HCT116 (cell line): ENCODE data around the gene ZNF605. TPM values are rescaled to one million over a fixed set of nuclear protein-coding genes. Genes with fewer than 3 reads are reported as not detected.

Experiments used
- ATAC-seq: fragments of 200-7000 bp; cut with Tn5 transposase; 2 replicates; pipeline ENCODE4 v1.9.1; 2020; ENCODE audit warnings: mild to moderate bottlenecking, moderate library complexity
- BruUV-seq: library from RNA; stranded (reverse); fragments of 400-500 nt; replicated peaks from 2 replicates; lab custom pipeline; 2021; lab: Mats Ljungman, UMichigan
- CTCF ChIA-PET: fragments of 300-600 bp; sonication (Branson Sonifier 250); formaldehyde crosslinking; loops from one replicate; lab custom pipeline; 2021; ENCODE audit warnings: antibody characterized with exemption; lab: Charles Lee
- POLR2A ChIA-PET: fragments of 300-600, 350-600 bp; sonication (Branson Sonifier 250); formaldehyde crosslinking; loops from one replicate; lab custom pipeline; 2021; ENCODE audit warnings: antibody characterized with exemption; lab: Charles Lee
- RAD21 ChIA-PET, 2 experiments: fragments of 300-600 bp; sonication (Branson Sonifier 250); formaldehyde crosslinking; loops; one replicate each; lab custom pipeline; 2023; ENCODE audit warnings: low total read pairs in 2 of 2; ENCODE audit not compliant: uncharacterized antibody in 2 of 2, unreplicated experiment in 2 of 2, low non-redundant PET in 1 of 2; lab: Charles Lee
- DNase-seq: peaks from one replicate; pipeline ENCODE4 v3.0.0-alpha.2; 2010; ENCODE audit warnings: low read depth, low spot score
- H2AFZ ChIP-seq: fragments of 200-600 bp; shearing (Covaris generic), sonication (generic); 2 replicates; pipeline ENCODE4 v1.6.1; 2017; ENCODE audit warnings: low read depth, mixed run types, mixed read lengths, antibody characterized with exemption, low read length; ENCODE audit not compliant: poor library complexity, severe bottlenecking
- H3K27ac ChIP-seq: 2 replicates; pipeline ENCODE4 v1.5.1; 2012; ENCODE audit warnings: low read depth, low read length
- H3K27me3 ChIP-seq: fragments of 200-600 bp; sonication (generic); 2 replicates; pipeline ENCODE4 v1.6.1; 2016; ENCODE audit warnings: mixed run types, low read length, mixed read lengths; ENCODE audit not compliant: insufficient read depth
- H3K36me3 ChIP-seq, 2 experiments: fragments of 200-500 bp in 1 of 2; fragments of 200-600 bp in 1 of 2; sonication (Bioruptor generic) in 1 of 2; sonication (generic) in 1 of 2; 2 replicates each; pipeline versions ENCODE4 v1.5.1 to v1.6.1; 2014 to 2016; ENCODE audit warnings: low read length in 2 of 2, inconsistent platforms in 1 of 2, mixed read lengths in 1 of 2, mixed run types in 1 of 2; ENCODE audit not compliant: insufficient read depth in 2 of 2, control insufficient read depth in 1 of 2
- H3K4me1 ChIP-seq, 2 experiments: fragments of 200-600 bp in 1 of 2; sonication (generic) in 1 of 2; 2 replicates each; pipeline versions ENCODE4 v1.5.1 to v1.6.1; 2012 to 2017; ENCODE audit warnings: low read length in 2 of 2, inconsistent platforms in 1 of 2, mild to moderate bottlenecking in 1 of 2, mixed read lengths in 1 of 2, mixed run types in 1 of 2, moderate library complexity in 1 of 2; ENCODE audit not compliant: insufficient read depth in 2 of 2, control insufficient read depth in 1 of 2
- H3K4me2 ChIP-seq: fragments of 200-600 bp; sonication (generic); 2 replicates; pipeline ENCODE4 v1.6.1; 2017; ENCODE audit warnings: mixed run types, low read length, mixed read lengths
- H3K4me3 ChIP-seq, 2 experiments: fragments of 200-600 bp in 1 of 2; sonication (generic) in 1 of 2; replicated peaks in 1 of 2; 2 replicates each; pipeline ENCODE4 v1.5.1; 2011 to 2016; ENCODE audit warnings: low read length in 2 of 2, control low read depth in 1 of 2, low read depth in 1 of 2, mild to moderate bottlenecking in 1 of 2, mixed read lengths in 1 of 2, mixed run types in 1 of 2
- H3K79me2 ChIP-seq: fragments of 200-600 bp; sonication (generic); 2 replicates; pipeline ENCODE4 v1.6.1; 2017; ENCODE audit warnings: mild to moderate bottlenecking, mixed run types, low read length, moderate library complexity, mixed read lengths; ENCODE audit not compliant: insufficient read depth
- H3K9ac ChIP-seq: fragments of 200-600 bp; sonication (generic); 2 replicates; pipeline ENCODE4 v1.6.1; 2016; ENCODE audit warnings: low read length, mixed read lengths
- H3K9me2 ChIP-seq: fragments of 200-600 bp; sonication (generic), shearing (Covaris generic); 2 replicates; pipeline ENCODE4 v1.6.1; 2017; ENCODE audit warnings: mixed run types, mild to moderate bottlenecking, moderate library complexity; ENCODE audit not compliant: insufficient read depth
- H3K9me3 ChIP-seq, 2 experiments: fragments of 200-500 bp in 1 of 2; fragments of 200-600 bp in 1 of 2; sonication (Bioruptor generic) in 1 of 2; sonication (generic) in 1 of 2; 2 replicates each; pipeline ENCODE4 v1.6.1; 2014 to 2017; ENCODE audit warnings: low read length in 2 of 2, mixed read lengths in 2 of 2, inconsistent platforms in 1 of 2, low read depth in 1 of 2, mild to moderate bottlenecking in 1 of 2, mixed run types in 1 of 2, moderate library complexity in 1 of 2; ENCODE audit not compliant: control insufficient read depth in 1 of 2, insufficient read depth in 1 of 2
- H4K20me1 ChIP-seq: fragments of 200-600 bp; sonication (generic), shearing (Covaris generic); 2 replicates; pipeline ENCODE4 v1.6.1; 2017; ENCODE audit warnings: mixed run types, mild to moderate bottlenecking, moderate library complexity; ENCODE audit not compliant: insufficient read depth
- ATF3 ChIP-seq: IDR thresholded peaks from 2 replicates; pipeline ENCODE4 v1.6.1; 2012
- CBX3 ChIP-seq: IDR thresholded peaks from 2 replicates; pipeline ENCODE4 v1.6.1; 2012; ENCODE audit warnings: low read depth
- CEBPB ChIP-seq: IDR thresholded peaks from 2 replicates; pipeline ENCODE4 v1.6.1; 2012; ENCODE audit warnings: low read depth
- CTCF ChIP-seq, 3 experiments: fragments of 200-600 bp in 1 of 3; sonication (generic) in 1 of 3; IDR thresholded peaks in 2 of 3; conservative IDR thresholded peaks in 1 of 3; 2 replicates each; pipeline ENCODE4 v1.5.1; 2012 to 2017; ENCODE audit warnings: low read depth in 2 of 3, low read length in 2 of 3, antibody characterized with exemption in 1 of 3, borderline replicate concordance in 1 of 3, control low read depth in 1 of 3, mild to moderate bottlenecking in 1 of 3, mixed read lengths in 1 of 3, mixed run types in 1 of 3, moderate library complexity in 1 of 3; ENCODE audit not compliant: insufficient read depth in 1 of 3
- EGR1 ChIP-seq: IDR thresholded peaks from 2 replicates; pipeline ENCODE4 v1.6.1; 2012; ENCODE audit warnings: low read depth
- ELF1 ChIP-seq: IDR thresholded peaks from 2 replicates; pipeline ENCODE4 v1.6.1; 2012; ENCODE audit warnings: low read depth, borderline replicate concordance
- EZH2 ChIP-seq: fragments of 200-600 bp; sonication (generic); IDR thresholded peaks from 2 replicates; pipeline ENCODE4 v1.6.1; 2017; ENCODE audit warnings: antibody characterized with exemption, mixed run types
- EZH2phosphoT487 ChIP-seq: fragments of 200-600 bp; IDR thresholded peaks from 2 replicates; pipeline ENCODE4 v1.6.1; 2018; ENCODE audit warnings: antibody characterized with exemption, borderline replicate concordance
- FOSL1 ChIP-seq: IDR thresholded peaks from 2 replicates; pipeline ENCODE4 v1.6.1; 2012; ENCODE audit warnings: low read depth
- JUND ChIP-seq: IDR thresholded peaks from 2 replicates; pipeline ENCODE4 v1.6.1; 2012
- POLR2A ChIP-seq: IDR thresholded peaks from 2 replicates; pipeline ENCODE4 v1.7.0; 2011; ENCODE audit warnings: borderline replicate concordance; ENCODE audit not compliant: insufficient read depth, insufficient read length; ENCODE audit errors: extremely low read depth
- POLR2AphosphoS5 ChIP-seq: IDR thresholded peaks from 2 replicates; pipeline ENCODE4 v1.6.1; 2011; ENCODE audit warnings: mild to moderate bottlenecking, low read depth, low read length, moderate library complexity
- RAD21 ChIP-seq: IDR thresholded peaks from 2 replicates; pipeline ENCODE4 v1.6.1; 2012; ENCODE audit warnings: low read depth, mild to moderate bottlenecking
- SIN3A ChIP-seq: IDR thresholded peaks from 2 replicates; pipeline ENCODE4 v1.6.1; 2012; ENCODE audit warnings: low read depth
- SRF ChIP-seq: IDR thresholded peaks from 2 replicates; pipeline ENCODE4 v1.6.1; 2012; ENCODE audit warnings: low read depth
- TCF7L2 ChIP-seq: IDR thresholded peaks from 2 replicates; pipeline ENCODE4 v1.7.0; 2011; ENCODE audit warnings: borderline replicate concordance, inconsistent platforms; ENCODE audit not compliant: insufficient read depth, insufficient read length; ENCODE audit errors: extremely low read depth
- YY1 ChIP-seq: IDR thresholded peaks from 2 replicates; pipeline ENCODE4 v1.6.1; 2011; ENCODE audit warnings: low read length, low read depth, moderate library complexity, mild to moderate bottlenecking; ENCODE audit not compliant: insufficient replicate concordance; ENCODE audit errors: extremely low read depth
- ZNF274 ChIP-seq: fragments of 200-500 bp; sonication (Bioruptor generic); IDR thresholded peaks from 2 replicates; pipeline ENCODE4 v1.6.1; 2014; ENCODE audit warnings: mild to moderate bottlenecking, low read depth, low read length, inconsistent platforms
- intact Hi-C: fragments of 100-400 bp; cut with micrococcal nuclease; formaldehyde crosslinking; loops from 2 replicates; pipeline ENCODE4 v1.10.0; 2022
- total RNA-seq: library from RNA; stranded (reverse); gene quantifications from one replicate; pipeline ENCODE4 v1.2.1, GENCODE V29; 2021; ENCODE audit not compliant: unreplicated experiment
- TF ChIP-seq, protein P1 (sequence below): IDR thresholded peaks from 2 replicates; pipeline ENCODE4 v1.6.1; 2012
- TF ChIP-seq, protein P2 (sequence below): IDR thresholded peaks from 2 replicates; pipeline ENCODE4 v1.6.1; 2012; ENCODE audit warnings: low read depth

The ZNF605 gene
- total RNA-seq, 1 experiment from 2014 or later, result 0.02 TPM

- ATAC-seq, result no peak
- Histone ChIP-seq H3K36me3 (no peaks in the 10 kb centered on the region), H3K9ac (no peak overlapping the region), H3K27me3 (no peaks in the 10 kb centered on the region), H3K9me3 (peaks cover 15 to 25% of the 10 kb centered on the region in 2 experiments; a peak in 2 of 4 replicates), H3K27ac (no peak overlapping the region), H3K79me2 (no peaks in the 10 kb centered on the region), H3K4me1 (no peaks in the 10 kb centered on the region), H3K4me3 (no peak overlapping the region), H4K20me1 (no peaks in the 10 kb centered on the region), H3K9me2 (no peaks in the 10 kb centered on the region), H3K4me2 (no peak overlapping the region), H2AFZ (no peak overlapping the region)
- TF ChIP-seq, protein P1, sequence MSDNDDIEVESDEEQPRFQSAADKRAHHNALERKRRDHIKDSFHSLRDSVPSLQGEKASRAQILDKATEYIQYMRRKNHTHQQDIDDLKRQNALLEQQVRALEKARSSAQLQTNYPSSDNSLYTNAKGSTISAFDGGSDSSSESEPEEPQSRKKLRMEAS, result no peak
- TF ChIP-seq CTCF (IDR thresholded peaks at IDR 0.05 in 2 of 3, conservative IDR thresholded peaks at IDR 0.05 in 1 of 3; ENCODE audit: borderline replicate concordance in 1 of 3, insufficient read depth in 1 of 3, low read depth in 2 of 3, low read length in 2 of 3), result no peak
- no peak for TF ChIP-seq SIN3A
- TF ChIP-seq ATF3, result no peak
- TF ChIP-seq EZH2, result no peak
- TF ChIP-seq YY1, result no peak
- no peak for TF ChIP-seq RAD21
- no peak for TF ChIP-seq CEBPB
- TF ChIP-seq POLR2A, result no peak
- TF ChIP-seq, protein P2, sequence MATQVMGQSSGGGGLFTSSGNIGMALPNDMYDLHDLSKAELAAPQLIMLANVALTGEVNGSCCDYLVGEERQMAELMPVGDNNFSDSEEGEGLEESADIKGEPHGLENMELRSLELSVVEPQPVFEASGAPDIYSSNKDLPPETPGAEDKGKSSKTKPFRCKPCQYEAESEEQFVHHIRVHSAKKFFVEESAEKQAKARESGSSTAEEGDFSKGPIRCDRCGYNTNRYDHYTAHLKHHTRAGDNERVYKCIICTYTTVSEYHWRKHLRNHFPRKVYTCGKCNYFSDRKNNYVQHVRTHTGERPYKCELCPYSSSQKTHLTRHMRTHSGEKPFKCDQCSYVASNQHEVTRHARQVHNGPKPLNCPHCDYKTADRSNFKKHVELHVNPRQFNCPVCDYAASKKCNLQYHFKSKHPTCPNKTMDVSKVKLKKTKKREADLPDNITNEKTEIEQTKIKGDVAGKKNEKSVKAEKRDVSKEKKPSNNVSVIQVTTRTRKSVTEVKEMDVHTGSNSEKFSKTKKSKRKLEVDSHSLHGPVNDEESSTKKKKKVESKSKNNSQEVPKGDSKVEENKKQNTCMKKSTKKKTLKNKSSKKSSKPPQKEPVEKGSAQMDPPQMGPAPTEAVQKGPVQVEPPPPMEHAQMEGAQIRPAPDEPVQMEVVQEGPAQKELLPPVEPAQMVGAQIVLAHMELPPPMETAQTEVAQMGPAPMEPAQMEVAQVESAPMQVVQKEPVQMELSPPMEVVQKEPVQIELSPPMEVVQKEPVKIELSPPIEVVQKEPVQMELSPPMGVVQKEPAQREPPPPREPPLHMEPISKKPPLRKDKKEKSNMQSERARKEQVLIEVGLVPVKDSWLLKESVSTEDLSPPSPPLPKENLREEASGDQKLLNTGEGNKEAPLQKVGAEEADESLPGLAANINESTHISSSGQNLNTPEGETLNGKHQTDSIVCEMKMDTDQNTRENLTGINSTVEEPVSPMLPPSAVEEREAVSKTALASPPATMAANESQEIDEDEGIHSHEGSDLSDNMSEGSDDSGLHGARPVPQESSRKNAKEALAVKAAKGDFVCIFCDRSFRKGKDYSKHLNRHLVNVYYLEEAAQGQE, result no peak
- no peak for TF ChIP-seq TCF7L2
- no peak for TF ChIP-seq POLR2AphosphoS5
- TF ChIP-seq EZH2phosphoT487, result no peak
- TF ChIP-seq EGR1, result no peak
- TF ChIP-seq JUND, result no peak
- no peak for TF ChIP-seq ZNF274
- no peak for TF ChIP-seq ELF1
- no peak for TF ChIP-seq CBX3
- TF ChIP-seq FOSL1, result no peak
- TF ChIP-seq SRF, result no peak
- no peak for DNase-seq
- CTCF ChIA-PET, result no interaction called here
- BruUV-seq, result no TSS peak
- intact Hi-C loops, result no loop called here
- POLR2A ChIA-PET, result no interaction called here
- RAD21 ChIA-PET, result no interaction called here
These were observed 3.5 kb downstream of the ZNF605 start for GRCh38 chr12:132952371-132953162.
